Measurements from ENCODE around the gene CA7. TPM values are rescaled to one million over a fixed set of nuclear protein-coding genes. Genes with fewer than 3 reads are reported as not detected.

CA7 gene
- total RNA-seq, 4 donors from 2014 or later: 0.33 TPM; not detected in 3

- Histone ChIP-seq H3K4me1 (peaks cover 15 to 21% (median 18%) of the 10 kb centered on the region in 4 donors), H3K36me3 (peaks cover 10 to 27% (median 13%) of the 10 kb centered on the region in 4 donors), H3K4me3 (peak within 1 kb of the TSS; percentile 80 to 97 (median 88)), H3K27me3 (no peaks in the 10 kb centered on the region), H3K9me3 (no peaks in the 10 kb centered on the region), H3K27ac (replicated peaks in 1 of 4) (peak within 1 kb of the TSS; percentile 67 to 79 (median 72))
- WGBS: 0% methylated on average over 7 of the region's 58 CpGs
- intact Hi-C loops (cut with DNase I): no loop called here
- TF ChIP-seq POLR2AphosphoS5 (IDR thresholded peaks at IDR 0.05) (peak; percentile 81 to 87), POLR2A (IDR thresholded peaks at IDR 0.05; ENCODE audit: low read depth) (no peak)
- DNase-seq (ENCODE audit: extremely low spot score): peak; percentile 99
Observed at GRCh38 chr16:66880288-66881013, 36.2 kb downstream of the CA7 start, which contains the start of gene PDP2. TSS of gene PDP2 (plus strand) at chr16:66880515. CDS start at chr16:66884285, 3,770 bp downstream.

- H3K27ac ChIP-seq (replicated peaks in 1 of 4): peak overlapping the region; percentile 67 to 79 (median 72)
Observed at GRCh38 chr16:66881014-66881417, 36.8 kb downstream of the CA7 start.

GRCh38 chr16:66881560-66881959 lies 37.3 kb downstream of the CA7 start:
- Histone ChIP-seq H3K27ac (replicated peaks in 1 of 4) (peak overlapping the region in 3 of 4 donors; percentile 72 to 79 (median 73)), H3K4me1 (peaks cover 15 to 21% (median 18%) of the 10 kb centered on the region in 4 donors), H3K36me3 (peaks cover 12 to 38% (median 20%) of the 10 kb centered on the region in 4 donors), H3K9me3 (no peaks in the 10 kb centered on the region), H3K27me3 (no peaks in the 10 kb centered on the region), H3K4me3 (peak overlapping the region in 3 of 4 donors; percentile 13 to 84 (median 80))
- intact Hi-C loops (cut with DNase I): no loop called here
- DNase-seq (ENCODE audit: extremely low spot score): no peak
- TF ChIP-seq EP300 (IDR thresholded peaks at IDR 0.05): no peak
- no peak for TF ChIP-seq POLR2A (IDR thresholded peaks at IDR 0.05; ENCODE audit: low read depth)
- TF ChIP-seq POLR2AphosphoS5 (IDR thresholded peaks at IDR 0.05): no peak
- TF ChIP-seq CTCF (IDR thresholded peaks at IDR 0.05): no peak
- WGBS: 88% methylated on average over 2 of the region's 2 CpGs

More at GRCh38 chr16:66881014-66881417, 36.8 kb downstream of the CA7 start:
- peak overlapping the region; percentile 80 to 97 (median 88) for H3K4me3 ChIP-seq
- WGBS: 9% methylated on average over 21 of the region's 23 CpGs
- no peaks in the 10 kb centered on the region for H3K9me3 ChIP-seq
- no peaks in the 10 kb centered on the region for H3K27me3 ChIP-seq
- DNase-seq (ENCODE audit: extremely low spot score): no peak
- TF ChIP-seq CTCF (IDR thresholded peaks at IDR 0.05) (no peak), POLR2AphosphoS5 (IDR thresholded peaks at IDR 0.05) (no peak)
- H3K4me1 ChIP-seq: peaks cover 15 to 21% (median 18%) of the 10 kb centered on the region in 4 donors
- peaks cover 12 to 32% (median 17%) of the 10 kb centered on the region in 4 donors for H3K36me3 ChIP-seq
- intact Hi-C loops (cut with DNase I): no loop called here

- WGBS: 86% methylated on average over 8 of the region's 8 CpGs
- no peak for DNase-seq (ENCODE audit: extremely low spot score)
- H3K4me1 ChIP-seq: peaks cover 15 to 21% (median 18%) of the 10 kb centered on the region in 4 donors
- no peak overlapping the region for H3K27ac ChIP-seq (replicated peaks in 1 of 4)
- no peak overlapping the region for H3K4me3 ChIP-seq
- intact Hi-C loops (cut with DNase I): no loop called here
- TF ChIP-seq CTCF (IDR thresholded peaks at IDR 0.05) (no peak), POLR2AphosphoS5 (IDR thresholded peaks at IDR 0.05) (no peak), POLR2A (IDR thresholded peaks at IDR 0.05; ENCODE audit: low read depth) (no peak), EP300 (IDR thresholded peaks at IDR 0.05) (no peak)
- H3K9me3 ChIP-seq: no peaks in the 10 kb centered on the region
- H3K36me3 ChIP-seq: peaks cover 12 to 43% (median 22%) of the 10 kb centered on the region in 4 donors
- H3K27me3 ChIP-seq: no peaks in the 10 kb centered on the region
Observed at GRCh38 chr16:66881964-66882508, 37.8 kb downstream of the CA7 start.

GRCh38 chr16:66882702-66883101 lies 38.5 kb downstream of the CA7 start:
- H3K27me3 ChIP-seq: no peaks in the 10 kb centered on the region
- no peak overlapping the region for H3K27ac ChIP-seq (replicated peaks in 1 of 4)
- 91% methylated on average over 3 of the region's 3 CpGs for WGBS
- peaks cover 12 to 46% (median 22%) of the 10 kb centered on the region in 4 donors for H3K36me3 ChIP-seq
- H3K4me1 ChIP-seq: peaks cover 15 to 21% (median 18%) of the 10 kb centered on the region in 4 donors
- no peak overlapping the region for H3K4me3 ChIP-seq
- intact Hi-C loops (cut with DNase I): no loop called here
- DNase-seq (ENCODE audit: extremely low spot score): no peak
- TF ChIP-seq POLR2AphosphoS5 (IDR thresholded peaks at IDR 0.05): no peak
- no peak for TF ChIP-seq EP300 (IDR thresholded peaks at IDR 0.05)
- TF ChIP-seq POLR2A (IDR thresholded peaks at IDR 0.05; ENCODE audit: low read depth): no peak
- no peak for TF ChIP-seq CTCF (IDR thresholded peaks at IDR 0.05)
- H3K9me3 ChIP-seq: no peaks in the 10 kb centered on the region
